Measurements from ENCODE around the gene SUPT16H.
A peak's percentile ranks its signal among the peaks of the same experiment; 100 is the strongest.
"Not testable (repeated sequence)": the region's sequence is repeated elsewhere in the genome, so short reads cannot be mapped to it uniquely, and the experiment has no call there.

SUPT16H gene

DNA sequence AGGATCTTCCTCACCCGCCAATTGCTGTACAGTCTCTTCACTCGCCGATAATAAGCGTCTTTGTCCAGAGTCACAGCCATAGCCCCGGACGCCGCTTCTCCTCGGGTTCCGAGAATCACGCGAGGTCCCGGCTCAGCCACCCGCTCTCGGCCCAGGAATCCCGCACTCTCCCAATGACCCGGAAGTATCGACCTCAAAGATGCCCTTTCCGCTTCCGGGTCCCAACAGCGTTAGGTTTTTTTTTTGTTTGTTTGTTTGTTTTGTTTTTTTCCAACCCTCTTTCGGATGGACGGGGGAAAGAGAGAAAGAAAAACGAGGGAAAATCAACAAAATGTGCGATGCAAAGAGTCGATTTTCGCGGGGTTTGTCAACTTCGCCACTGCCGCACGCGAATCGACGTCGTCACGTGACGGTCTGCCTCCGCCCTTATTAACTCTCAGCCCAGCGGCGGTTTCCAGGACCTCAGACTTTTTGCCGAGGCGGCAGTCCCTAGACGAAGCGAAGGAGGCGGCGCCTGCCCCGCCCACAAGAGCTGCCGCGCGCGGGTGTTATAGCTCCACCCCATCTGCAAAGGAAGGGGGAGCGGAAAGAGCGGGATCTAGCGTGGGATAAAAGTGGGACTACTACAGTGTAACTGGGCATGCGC, at the start of gene SUPT16H:
TSS of gene SUPT16H (minus strand) at position 172 of the 646 bp plus-strand sequence. CDS start at position 80, 92 bp downstream.
- peak; percentile 92 for DNase-seq

DNA sequence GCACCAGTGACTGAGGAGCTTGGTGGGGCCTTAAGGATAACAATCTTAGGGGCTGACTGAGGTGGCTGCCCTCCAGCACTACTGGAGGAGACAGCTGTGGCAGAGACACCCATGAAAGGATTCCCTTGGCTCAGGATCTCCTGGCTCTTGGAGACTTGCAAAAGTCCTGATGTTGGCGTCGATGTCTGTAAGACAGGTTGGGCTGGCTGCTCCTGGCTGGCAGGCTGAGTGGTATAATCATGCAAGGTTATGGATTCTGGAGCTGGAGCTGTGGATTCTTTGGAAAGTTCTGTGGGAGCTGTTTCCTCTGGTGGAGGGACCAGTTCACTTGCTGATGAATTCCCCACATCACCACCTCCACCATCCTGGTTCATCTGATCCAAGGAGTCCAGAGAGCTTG, 47.3 kb upstream of the SUPT16H start:
- DNase-seq = no peak

DNA sequence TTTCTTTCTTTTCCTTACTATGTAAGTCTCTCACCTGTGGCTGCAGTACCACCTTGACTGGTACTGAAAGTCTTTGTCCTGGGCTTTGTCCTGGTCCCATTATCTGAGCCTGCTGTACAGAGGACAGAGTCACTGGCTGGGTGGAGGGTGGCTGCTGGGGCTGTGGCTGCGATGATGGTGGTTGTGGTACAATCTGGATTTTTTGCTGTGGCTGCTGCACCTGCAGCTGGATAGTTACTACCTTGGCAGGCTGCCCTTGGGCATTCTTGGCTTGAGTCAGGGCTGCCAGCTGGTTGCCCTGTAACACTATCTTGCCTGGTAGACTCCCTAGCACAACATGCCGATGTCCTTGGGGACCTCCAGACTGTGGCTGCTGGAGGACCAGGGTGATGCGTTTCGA, 45.1 kb upstream of the SUPT16H start:
- no peak for DNase-seq

DNA sequence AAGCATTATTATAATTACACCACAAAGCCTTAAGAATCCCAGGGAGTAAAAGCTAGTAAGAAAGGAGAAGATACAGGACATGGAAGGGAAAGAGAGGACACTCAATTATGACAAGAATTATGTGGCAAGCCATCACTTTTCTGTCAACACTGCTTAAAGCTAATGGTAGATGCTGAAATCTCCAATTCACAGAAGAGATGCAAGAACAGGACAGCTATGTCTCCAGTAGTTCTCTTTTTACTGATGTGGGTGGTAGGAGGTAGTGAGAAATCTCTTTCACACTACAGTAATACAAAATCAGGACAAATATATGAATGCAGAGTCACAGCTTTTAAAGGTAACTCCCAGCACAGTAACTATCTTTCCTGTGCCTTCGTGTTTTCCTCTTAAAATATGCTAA, 42.9 kb upstream of the SUPT16H start:
- DNase-seq = no peak

DNA sequence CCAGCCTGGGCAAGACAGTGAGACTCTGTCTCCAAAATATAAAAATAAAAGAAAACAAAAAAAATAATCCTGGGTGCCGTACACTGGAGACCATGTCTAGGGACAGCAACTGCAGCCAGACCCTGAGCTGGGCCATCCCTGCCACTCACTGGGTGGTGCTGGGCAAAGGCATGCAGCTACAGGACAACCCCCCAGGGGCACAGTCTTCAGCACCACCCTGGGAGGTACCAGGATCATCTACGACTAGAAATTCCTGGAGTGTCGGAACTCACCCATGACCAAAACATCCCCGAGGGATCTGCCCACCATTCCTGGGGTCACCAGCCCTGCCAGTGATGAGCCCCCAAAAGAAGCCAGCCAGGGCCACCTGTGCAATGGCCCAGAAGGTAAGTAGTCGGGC, 35.7 kb upstream of the SUPT16H start:
- no peak for DNase-seq

DNA sequence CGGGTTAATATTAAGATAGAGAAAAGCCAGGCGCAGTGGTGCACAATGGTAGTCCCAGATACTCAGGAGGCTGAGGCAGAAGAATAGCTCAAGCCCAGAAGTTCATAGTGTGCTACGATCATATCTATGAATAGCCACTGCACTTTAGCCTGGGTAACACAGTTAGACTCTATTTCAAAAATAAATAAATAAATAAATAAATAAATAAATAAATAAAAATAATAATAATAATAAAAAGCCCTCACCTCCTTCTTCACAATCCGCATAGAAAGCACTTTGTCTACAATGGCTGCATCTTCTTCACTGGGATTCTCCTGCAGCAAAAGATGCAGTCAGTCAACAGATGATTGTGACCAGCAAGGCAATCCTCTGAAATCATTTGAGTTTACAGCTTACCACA, 31.5 kb upstream of the SUPT16H start:
- no peak for DNase-seq

DNA sequence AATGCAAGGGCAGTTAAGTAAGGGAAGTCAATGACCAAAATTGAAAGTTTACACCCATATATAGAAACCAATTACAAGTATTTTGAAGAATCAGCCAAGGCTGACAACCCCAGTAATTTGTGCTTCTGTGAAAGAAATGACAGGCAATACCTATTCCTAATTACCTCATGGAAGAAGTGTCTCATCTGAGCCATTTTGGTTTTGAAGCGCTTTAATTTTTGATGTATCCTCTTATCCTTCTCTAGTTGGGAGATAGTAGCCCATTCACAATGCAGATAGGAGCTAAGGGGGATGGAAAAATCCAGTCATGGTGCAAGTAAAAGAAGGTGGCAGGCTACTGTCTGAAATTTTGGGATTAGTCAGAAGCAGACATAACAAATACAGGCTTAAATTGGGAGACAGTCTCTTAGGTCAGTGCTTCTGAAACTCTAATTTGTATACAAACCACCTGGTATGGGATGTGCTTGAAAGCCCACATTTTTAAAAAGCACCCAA, 30.4 kb upstream of the SUPT16H start:
- no peak for DNase-seq

DNA sequence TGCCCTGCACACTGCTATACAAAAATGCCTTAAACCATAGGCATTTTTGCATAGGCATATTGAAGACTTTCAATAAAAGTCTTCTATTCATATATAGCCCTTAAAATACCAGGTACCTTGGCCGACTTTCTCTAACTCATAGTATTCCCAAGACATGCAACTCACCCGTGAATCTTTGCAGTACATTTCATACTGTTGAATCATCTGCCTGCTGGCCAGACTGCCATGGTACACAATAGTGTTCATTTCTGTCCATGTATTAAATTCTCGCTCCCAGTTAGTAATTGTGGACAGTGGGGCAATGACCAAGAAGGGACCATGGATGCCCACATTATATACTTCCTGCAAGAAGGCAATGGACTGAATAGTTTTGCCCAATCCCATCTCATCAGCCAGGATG, 24.3 kb upstream of the SUPT16H start:
- DNase-seq = no peak

DNA sequence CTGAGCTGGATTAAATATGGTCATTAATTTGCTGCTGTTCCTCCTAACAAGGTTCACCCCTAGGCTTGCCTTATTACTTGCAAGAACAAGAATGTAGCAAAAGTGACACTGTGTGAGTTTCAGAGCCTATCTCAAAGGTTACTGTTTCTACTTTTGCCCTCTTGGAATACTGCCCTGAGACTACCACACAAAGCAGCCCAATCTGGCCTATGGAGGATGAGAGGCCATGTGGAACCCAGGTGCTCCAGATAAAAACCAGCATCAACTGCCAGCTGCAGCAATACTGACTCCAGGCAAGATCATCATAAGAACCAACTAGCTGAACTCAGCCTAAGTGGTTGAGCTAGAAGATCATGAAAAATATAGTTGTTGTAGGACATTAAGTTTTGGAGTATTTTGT, 22.4 kb upstream of the SUPT16H start:
- no peak for DNase-seq

DNA sequence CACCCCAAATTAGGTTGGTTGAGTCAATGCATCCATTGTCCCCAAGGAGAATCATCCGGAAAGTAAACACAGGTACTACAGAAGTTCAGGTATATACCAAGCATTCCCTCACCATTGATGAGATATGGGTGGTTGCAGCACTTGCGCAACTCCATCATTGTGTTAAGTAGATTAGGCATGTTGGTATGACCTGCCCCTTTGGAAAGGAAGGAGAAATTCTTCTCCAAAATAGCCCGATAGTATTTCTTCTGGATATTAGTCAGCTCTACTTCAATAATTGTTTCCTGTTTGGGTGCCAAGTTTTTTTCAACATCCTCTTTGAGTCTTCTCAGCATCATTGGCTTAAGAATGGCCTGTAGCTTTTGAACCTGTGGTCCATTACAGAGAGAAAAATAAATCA, 21.3 kb upstream of the SUPT16H start:
- no peak for DNase-seq

DNA sequence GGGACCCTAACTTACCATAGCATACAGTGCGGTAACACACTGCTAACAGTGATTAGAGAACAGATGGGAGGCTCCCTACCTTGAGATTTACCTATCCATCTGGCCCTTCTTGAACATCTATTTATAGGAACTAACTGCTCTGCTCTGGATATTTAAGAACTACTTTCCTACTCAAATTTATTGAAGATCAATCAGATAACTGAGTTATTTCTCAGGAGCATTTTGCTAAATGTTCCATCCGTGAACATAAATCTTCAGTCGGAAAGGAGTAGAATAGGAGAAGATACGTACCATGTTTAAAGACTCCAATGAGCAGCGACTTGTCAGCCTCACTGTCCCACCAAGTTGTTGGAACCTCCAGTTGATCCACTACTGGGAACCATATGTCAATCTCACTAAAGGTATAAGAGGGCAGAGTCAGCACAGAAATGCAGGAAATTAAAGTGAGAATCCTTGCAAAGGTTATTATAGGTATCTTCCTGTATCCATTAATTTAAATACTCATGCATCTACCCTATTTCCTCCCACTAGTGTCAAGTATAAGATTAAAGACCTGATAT, 15.6 kb upstream of the SUPT16H start:
- DNase-seq = no peak

DNA sequence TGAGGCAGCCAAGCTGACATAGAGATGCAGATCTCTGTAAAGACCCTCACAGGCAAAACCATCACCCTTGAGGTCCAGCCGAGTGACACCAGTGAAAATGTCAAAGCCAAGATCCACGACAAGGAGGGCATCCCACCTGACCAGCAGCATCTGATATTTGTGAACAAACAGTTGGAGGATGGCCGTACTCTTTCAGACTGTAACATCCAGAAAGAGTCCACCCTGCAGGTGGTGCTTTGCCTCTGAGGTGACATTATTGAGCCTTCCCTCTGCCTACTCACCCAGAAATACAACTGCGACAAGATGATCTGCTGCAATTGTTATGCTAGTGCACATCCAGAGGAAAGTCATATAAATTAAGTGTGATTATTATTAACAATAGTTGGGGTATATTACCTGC, 15.1 kb upstream of the SUPT16H start:
- DNase-seq = no peak

DNA sequence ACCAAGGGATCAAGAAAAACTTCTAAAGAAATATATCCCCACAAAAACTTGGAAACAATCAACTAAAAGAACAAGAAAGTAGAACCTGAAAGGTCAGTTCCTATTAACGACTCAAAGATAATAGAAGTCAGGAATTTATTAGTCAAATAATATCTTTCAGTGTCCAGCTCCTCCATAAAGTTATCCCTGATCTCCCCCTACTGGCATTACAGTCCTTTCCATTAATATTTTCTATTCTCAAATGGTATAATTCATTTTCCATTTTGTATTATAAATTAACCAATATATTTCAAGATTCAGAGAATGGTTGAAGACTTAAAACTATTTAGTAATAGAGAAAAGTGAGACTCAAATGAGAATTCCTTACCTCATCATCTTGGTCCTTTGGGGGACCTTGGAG, 11.6 kb upstream of the SUPT16H start:
- DNase-seq = no peak

DNA sequence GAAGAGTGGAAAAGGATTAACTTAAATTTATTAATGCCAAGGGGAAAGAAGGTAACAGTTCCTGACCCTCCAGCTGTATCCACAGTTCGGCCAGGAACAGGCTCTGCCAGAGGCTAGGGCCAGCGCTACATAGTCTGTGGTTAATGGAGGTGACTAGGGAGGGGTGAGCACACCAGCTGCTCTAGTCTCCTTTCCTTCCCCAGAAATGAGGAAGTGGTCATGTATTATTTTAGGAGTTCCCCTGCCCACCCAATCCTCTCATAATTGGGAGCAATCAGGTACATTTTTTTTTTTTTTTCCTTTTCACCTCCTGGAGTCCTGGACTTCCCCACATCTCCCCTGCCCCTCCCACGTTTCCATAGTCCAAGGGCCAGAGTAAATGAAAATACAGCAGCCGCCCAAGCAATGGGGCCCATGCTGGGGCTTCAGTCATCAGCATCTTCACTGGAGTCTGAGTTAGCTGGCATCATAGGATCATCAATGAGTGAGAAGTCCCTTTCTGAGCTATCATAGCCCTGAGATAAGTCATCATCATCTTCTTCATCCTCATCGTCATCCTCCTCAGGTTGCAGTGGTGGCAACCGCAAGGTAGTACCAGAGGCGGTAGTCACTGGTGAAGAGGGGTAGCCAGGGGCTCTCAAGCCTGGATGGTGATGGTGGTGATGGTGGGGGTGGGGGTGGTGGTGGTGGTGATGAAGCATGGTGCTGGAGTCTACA, 1.5 kb upstream of the SUPT16H start:
- DNase-seq = peak; percentile 2

DNA sequence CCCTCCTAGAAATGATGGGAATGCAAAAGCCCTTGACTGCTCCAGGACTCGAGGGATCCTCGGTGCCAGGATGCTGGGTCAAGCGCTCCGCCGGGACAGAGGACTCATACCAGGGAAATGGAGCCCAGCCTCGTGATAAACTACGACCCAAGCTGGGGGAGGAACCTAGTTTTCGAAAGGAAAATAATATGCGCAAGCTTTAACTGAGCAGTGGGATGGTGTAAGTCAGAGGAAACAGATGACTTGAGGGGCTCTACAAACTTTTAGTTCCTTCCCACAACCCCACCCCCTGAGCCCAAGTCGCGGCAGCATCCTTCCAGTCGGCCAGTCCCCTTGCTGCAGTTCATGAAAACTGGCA, 654 bp upstream of the SUPT16H start:
- DNase-seq = no peak

DNA sequence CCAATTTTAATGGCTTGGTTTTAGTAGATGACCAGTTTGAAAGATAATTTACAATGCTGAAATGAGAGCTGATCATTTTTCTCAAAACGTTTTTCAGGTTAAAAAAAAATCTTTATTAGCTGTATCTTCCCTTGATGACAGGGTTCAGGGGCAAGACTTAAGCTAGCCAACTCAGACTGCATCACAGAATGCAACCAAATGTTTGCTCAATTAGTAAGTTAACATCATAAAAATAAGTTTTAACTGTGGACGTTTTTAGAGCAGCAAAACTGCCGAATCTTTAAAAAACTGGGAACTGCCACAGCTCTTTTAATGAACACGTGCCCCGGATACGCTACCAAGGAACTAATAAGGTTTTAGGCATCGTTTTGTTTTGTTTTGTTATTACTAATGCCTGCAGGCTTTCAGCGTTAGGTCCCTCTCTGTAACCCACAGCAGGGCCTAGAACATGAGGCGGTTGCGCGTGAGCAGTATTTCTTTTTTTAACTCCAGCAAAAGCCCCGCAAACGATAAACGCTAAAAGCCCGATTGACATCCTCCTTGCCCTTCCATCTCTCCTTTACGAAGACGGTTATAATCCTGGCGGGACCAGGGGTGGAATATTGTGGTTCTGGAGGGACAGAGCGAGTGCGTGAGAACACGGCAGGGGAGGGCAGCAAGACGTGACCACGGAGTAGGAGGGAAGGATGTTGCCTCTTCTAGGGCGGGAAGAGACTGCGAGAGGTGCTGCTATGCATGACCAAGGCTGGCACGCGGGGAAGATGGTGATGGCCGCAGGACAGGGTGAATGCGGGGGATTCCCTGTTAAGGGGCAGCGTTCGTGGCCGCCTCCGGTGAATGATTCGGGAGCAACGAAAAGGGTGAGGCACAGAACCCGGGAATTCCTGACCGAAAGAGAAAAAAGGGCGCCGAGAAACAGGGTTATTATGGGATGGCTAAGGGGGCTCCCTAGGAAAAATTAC, 652 bp downstream of the SUPT16H start:
- peak; percentile 35 for DNase-seq

DNA sequence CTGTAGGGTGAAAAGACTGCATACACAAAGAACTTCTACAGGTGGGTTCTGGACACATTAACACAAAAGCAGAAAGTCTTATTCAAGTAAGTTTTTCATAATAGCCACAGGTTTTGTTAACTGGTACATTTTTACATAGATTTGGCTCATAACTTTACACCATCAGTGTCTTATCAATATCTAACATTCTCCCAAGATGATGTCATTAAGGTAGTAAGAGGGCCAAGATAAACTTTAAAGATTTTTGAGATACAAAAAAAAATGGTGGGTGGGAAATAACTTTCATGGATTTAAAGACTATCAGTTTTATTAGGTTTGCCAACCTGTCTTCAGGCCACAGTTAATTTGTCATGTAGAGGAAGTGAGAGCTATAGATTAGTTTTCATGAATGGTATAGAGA, 1.7 kb downstream of the SUPT16H start:
- no peak for DNase-seq

DNA sequence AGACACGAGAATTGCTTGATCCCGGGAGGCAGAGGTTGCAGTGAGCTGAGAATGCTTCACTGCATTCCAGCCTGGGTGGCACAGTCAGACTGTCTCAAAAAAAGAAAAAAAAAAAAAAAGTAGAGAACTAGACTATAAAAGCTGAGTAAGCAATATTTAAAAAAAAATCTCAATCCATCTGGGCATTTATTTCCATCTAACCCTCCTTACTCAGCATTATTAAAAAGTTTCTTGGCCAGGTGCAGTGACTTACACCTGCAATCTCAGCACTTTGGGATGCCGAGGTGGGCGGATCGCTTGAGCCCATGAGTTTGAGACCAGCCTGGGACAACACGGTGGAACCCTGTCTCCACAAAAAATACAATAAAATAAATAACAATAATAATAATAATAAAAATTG, 4.5 kb downstream of the SUPT16H start:
- no peak for DNase-seq

DNA sequence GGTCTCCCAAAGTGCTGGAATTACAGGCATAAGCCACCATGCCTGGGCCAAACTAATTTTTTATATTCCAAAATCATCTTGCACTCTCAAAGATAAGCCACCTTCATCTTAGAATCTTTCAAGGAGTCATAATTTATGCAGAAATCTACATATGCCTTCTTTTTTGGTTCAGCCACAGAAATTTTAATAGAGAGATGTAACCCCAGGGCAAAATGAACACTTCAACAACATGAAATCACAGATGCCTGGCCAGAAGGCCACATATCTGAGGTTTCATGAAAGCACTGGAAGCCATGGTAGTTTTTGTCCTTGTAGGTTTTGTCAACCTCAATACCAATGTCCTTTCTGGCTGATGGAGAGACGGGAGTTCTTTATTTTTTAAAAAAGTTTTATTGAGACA, 9.8 kb downstream of the SUPT16H start:
- no peak for DNase-seq

DNA sequence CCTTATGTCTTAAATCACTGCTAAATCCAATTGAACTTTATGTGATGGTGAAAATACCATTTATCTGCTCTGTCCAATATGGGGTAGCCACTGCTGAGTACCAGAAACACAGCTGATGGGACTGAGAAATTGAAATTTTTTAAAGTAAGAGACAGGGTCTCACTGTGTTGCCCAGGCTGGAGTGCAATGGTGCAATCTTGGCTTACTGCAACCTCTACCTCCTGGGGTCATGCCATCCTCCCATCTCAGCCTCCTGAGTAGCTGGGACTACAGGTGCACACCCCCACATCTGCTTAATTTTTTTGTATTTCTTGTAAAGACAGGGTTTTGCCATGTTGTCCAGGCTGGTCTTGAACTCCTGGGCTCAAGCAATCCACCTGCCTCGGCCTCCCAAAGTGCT, 11.0 kb downstream of the SUPT16H start:
- DNase-seq = not testable (repeated sequence)

DNA sequence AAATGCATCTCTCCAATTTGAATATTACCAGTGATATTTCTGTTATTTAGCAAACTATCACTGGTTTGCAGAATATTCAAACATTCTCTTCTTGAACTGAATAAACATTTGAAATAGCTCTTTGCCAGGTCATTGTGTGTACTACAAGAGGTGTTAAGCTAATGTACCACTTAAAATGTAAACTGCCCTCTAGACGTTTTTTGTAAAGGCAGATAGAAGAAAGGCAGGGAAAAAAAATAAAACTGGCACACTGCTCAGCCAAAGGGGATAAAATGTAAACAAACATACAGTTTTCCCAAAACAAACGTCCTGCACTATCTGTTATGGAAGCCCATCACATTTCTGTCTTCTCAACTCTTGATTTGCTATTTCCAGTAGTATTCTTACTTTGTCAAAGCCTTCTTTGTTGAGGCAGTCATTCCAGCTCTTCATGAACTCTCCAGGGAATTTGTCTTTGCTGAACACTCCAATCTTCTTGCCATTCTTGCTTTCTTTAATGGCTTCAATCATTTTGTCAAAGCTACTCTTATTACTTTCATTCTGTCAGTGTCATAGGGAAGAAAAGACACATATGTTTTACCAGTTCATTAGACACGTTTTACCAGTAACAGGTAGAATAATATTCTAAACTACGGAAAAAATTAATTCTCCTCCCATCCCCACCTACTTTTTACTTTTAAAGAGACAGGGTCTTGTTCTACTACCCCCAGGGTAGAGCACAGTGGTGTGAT, 13.7 kb downstream of the SUPT16H start:
- no peak for DNase-seq

DNA sequence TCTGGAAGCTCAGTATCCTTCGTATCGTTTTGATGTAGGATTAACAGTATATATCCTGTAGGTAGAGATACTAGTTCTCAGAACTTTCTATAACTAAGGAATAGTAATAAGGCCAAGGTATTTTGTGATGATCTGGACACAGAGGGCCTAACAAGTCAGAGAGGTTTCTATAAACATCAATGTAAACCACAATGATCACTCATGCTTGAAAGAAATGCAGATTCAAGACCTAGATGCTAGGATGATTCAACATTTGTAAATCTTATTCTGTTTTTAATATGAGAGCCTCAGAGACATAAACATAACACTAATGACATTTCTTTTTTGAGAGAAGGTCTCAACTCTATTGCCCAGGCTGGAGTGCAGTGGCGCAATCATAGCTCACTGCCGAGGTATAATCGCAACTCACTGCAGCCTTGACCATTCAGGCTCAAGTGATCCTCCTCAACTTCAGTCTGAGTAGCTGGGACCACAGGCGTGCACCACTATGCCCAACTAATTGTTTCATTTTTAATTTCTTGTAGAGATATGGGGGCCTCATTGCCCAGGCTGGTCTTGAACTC, 16.2 kb downstream of the SUPT16H start:
- DNase-seq = no peak
